ENCODE data around the gene RB1.

- TF ChIP-seq POLR2A (IDR thresholded peaks at IDR 0.05) (no peak), CTCF (IDR thresholded peaks at IDR 0.05) (no peak)
These were observed 125.5 kb downstream of the RB1 start for GRCh38 chr13:48429036-48429435.

All from esophagus squamous epithelium (tissue), 4 donors.